GM18868 (cell line): Measurements from ENCODE around the gene MAGI2.

Experiments
- ATAC-seq: cut with Tn5 transposase; IDR thresholded peaks from one replicate; pipeline ENCODE4 v1.9.1; 2021; ENCODE audit warnings: mild to moderate bottlenecking, moderate library complexity; ENCODE audit not compliant: unreplicated experiment

MAGI2 gene

GRCh38 chr7:78215199-78215598, 1238.3 kb downstream of the MAGI2 start:
- ATAC-seq: no peak

DNA sequence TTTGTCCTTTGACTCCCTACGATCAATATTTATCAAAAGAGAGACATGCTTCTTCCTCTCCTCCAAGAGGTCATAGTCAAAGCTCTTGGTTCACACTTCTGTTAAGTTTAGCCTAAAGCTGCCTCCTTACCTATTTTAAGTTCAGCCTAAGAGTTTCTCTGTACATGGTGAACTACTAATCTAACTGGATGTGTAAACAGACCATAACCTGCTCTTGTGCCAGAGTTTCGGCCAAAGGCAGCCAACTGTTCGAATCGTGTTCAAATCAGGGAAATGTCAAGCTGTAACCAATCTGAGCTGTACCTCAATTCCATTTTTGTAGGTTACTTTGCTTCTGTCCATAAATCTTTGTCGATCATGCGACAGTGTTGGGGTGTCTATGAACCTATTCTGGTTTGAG, 1240.1 kb downstream of the MAGI2 start:
- ATAC-seq: no peak

- no peak for ATAC-seq
These were observed 1240.9 kb downstream of the MAGI2 start for GRCh38 chr7:78212476-78213060.

DNA sequence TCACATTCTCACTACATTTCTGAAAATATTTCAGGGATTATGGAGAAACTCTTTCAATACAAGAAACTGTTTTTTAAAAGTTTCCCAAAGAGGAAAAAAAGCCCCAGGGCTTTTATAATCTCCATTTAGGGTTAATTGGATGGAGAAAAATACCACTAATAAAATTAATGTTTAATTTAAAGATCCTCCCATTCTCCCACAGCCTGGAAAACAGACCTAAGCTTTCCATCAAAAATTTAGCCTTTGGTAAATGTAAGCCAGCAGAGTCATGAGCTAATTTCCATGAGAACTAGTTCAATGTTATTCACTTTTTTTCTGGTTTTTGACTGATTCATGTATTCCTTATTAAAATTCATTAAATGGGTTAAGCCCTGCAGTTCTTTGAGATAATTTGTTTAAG, 1246.2 kb downstream of the MAGI2 start:
- ATAC-seq: no peak

DNA sequence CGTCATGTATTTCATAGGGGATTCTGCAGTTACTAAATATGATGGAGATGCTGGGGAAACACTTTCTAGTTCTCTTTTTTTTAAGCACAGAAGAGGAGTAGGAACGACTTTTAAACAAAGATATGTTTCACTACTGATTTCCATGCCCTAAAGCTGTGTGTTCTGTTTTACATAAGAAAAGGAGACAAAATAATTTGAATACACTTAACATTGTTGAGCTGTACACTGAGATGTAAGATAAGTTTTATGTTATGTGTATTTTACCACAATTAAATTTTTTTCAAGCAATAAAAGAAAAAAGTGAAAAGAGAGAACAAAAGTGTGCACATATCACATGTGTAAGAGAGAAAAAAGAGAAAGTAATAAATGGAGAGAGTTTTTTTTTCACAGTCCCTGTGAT, 1246.7 kb downstream of the MAGI2 start:
- no peak for ATAC-seq

DNA sequence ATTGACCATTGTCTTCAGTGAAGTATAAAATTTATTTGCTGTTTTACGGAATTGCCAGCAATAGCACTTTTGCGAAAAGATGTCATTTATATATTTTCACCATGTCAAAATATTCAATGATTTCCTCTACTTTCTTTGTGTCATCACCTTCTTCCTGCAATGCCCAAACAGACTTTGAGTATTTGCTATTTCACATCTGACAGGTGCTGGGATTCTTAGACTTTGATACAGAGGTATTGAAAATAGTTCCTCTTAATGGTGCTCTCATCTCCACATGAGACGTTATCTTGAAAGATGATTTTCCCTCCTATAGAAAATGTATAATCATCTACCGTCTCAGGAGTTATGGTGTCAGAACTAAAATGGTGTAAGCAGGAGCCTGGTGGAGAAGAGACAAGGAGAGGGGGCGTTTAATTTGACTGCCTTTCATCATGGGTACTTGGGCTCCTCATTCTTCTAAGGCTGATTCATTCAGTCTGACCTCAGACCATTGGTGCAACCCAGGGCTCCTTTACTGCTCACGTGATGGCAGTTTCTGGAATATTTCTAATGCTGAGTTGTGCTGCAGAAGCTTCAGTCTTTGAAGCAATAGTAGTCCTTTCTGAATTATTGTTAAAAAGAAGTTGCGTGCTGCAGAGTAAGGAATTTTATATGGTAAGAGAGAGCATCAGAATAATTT, 1250.3 kb downstream of the MAGI2 start:
- no peak for ATAC-seq

- ATAC-seq: no peak
These were observed 1254.7 kb downstream of the MAGI2 start for GRCh38 chr7:78198756-78199155.

GRCh38 chr7:78197447-78197846, 1256.0 kb downstream of the MAGI2 start:
- no peak for ATAC-seq

- ATAC-seq: no peak
These were observed 1258.2 kb downstream of the MAGI2 start for GRCh38 chr7:78195281-78195680.

DNA sequence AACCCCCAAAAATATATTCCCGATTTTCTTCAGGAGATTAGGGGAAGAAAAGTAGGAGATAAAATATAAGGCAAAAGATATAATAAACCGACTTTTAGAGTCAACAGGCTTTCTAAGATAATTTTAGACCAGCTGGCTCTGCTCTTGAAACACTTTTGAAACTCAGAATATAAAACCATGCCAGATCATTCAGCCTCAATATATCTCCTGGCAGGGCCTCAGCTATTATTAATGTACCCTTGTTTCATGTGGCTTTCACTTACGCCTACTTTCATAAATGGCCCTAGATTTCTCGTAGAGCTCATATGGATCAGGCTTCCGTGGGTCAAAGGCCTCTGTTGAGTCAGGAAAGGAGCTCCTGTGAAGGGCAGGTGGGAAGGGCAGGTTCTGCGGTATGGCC, 1258.9 kb downstream of the MAGI2 start:
- ATAC-seq: no peak

DNA sequence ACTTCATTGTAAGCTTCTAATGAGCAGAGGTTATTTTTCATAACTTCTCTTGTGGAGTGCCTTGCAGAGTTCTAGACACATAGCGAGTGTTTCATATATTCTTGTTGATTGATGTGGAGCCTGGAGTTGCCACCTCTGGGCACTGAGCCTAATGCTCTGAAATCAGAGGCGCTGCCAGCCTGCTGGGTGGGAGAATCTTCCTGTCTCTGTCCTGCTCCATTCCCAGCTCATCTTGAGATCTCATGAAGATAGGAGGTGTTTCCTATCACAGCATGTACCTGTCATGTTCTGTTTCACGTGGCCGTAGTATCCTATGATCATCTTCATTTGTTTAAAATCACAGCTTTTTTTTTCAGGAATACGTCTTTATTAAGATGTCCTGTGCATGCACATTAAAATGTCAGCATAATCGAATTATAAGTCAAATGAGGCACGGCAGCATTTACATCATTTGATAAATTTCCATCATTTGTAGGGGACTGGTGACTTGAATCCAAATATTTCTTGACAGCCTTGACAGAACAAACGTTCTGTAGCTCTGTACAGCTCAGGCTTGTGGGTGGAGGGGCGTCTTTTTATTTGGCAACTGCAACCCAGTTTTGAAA, 1261.9 kb downstream of the MAGI2 start:
- no peak for ATAC-seq

GRCh38 chr7:78189762-78190161, 1263.7 kb downstream of the MAGI2 start:
- no peak for ATAC-seq

- no peak for ATAC-seq
These were observed 1268.2 kb downstream of the MAGI2 start for GRCh38 chr7:78185149-78185745.

GRCh38 chr7:78184299-78184698, 1269.2 kb downstream of the MAGI2 start:
- ATAC-seq: no peak

- ATAC-seq: no peak
These were observed 1273.5 kb downstream of the MAGI2 start for GRCh38 chr7:78179827-78180477.

- ATAC-seq: no peak
These were observed 1274.3 kb downstream of the MAGI2 start for GRCh38 chr7:78179211-78179610.

- ATAC-seq: no peak
These were observed 1275.1 kb downstream of the MAGI2 start for GRCh38 chr7:78178319-78178718.

GRCh38 chr7:78176171-78176570, 1277.3 kb downstream of the MAGI2 start:
- ATAC-seq: no peak

- ATAC-seq: no peak
These were observed 1278.0 kb downstream of the MAGI2 start for GRCh38 chr7:78175330-78176100.

GRCh38 chr7:78173666-78174065, 1279.8 kb downstream of the MAGI2 start:
- ATAC-seq: no peak
